DOHH2 (cell line): Measurements from ENCODE around the gene F10.
"Not testable (repeated sequence)": the region's sequence is repeated elsewhere in the genome, so short reads cannot be mapped to it uniquely, and the experiment has no call there.

Experiments used
- H3F3A ChIP-seq: fragments of 200-600 bp; sonication (generic), shearing (Covaris generic); 2 replicates; pipeline ENCODE4 v1.6.0; 2016; ENCODE audit warnings: antibody characterized with exemption, mild to moderate bottlenecking; ENCODE audit not compliant: control insufficient read depth, insufficient read depth
- H3K27ac ChIP-seq: fragments of 200-600 bp; sonication (generic); 2 replicates; pipeline ENCODE4 v1.5.1; 2014; ENCODE audit warnings: low read depth, mild to moderate bottlenecking, low read length, moderate library complexity
- H3K27me3 ChIP-seq: fragments of 200-600 bp; sonication (generic); 2 replicates; pipeline ENCODE4 v1.6.1; 2014; ENCODE audit warnings: mild to moderate bottlenecking, low read length, mixed read lengths; ENCODE audit not compliant: control insufficient read depth
- H3K36me3 ChIP-seq: fragments of 200-600 bp; sonication (generic); 2 replicates; pipeline ENCODE4 v1.6.1; 2014; ENCODE audit warnings: mild to moderate bottlenecking, low read length, moderate library complexity, mixed read lengths; ENCODE audit not compliant: control insufficient read depth
- H3K4me1 ChIP-seq: fragments of 200-600 bp; sonication (generic); 2 replicates; pipeline ENCODE4 v1.6.1; 2014; ENCODE audit warnings: mild to moderate bottlenecking, low read length, mixed read lengths; ENCODE audit not compliant: control insufficient read depth
- H3K4me2 ChIP-seq: fragments of 200-600 bp; sonication (generic); 2 replicates; pipeline ENCODE4 v1.6.0; 2014; ENCODE audit warnings: mild to moderate bottlenecking, low read length, moderate library complexity
- H3K4me3 ChIP-seq: fragments of 200-600 bp; sonication (generic); 2 replicates; pipeline ENCODE4 v1.5.1; 2014; ENCODE audit warnings: mild to moderate bottlenecking, low read length, mixed read lengths
- H3K79me2 ChIP-seq: fragments of 200-600 bp; sonication (generic); 2 replicates; pipeline ENCODE4 v1.6.1; 2014; ENCODE audit warnings: mild to moderate bottlenecking, low read length, mixed read lengths; ENCODE audit not compliant: control insufficient read depth
- H3K9me2 ChIP-seq: fragments of 200-600 bp; sonication (generic); replicated peaks from 2 replicates; pipeline ENCODE4 v1.6.1; 2014; ENCODE audit warnings: mild to moderate bottlenecking, low read length, mixed read lengths; ENCODE audit not compliant: control insufficient read depth
- H3K9me3 ChIP-seq: fragments of 200-600 bp; sonication (generic); 2 replicates; pipeline ENCODE4 v1.6.1; 2014; ENCODE audit warnings: antibody characterized with exemption, low read length, mixed read lengths; ENCODE audit not compliant: control insufficient read depth, insufficient read depth
- H4K20me1 ChIP-seq: fragments of 200-600 bp; sonication (generic); 2 replicates; pipeline ENCODE4 v1.6.0; 2014; ENCODE audit warnings: low read depth, mild to moderate bottlenecking, antibody characterized with exemption, low read length, moderate library complexity; ENCODE audit not compliant: control insufficient read depth, insufficient read depth
- CTCF ChIP-seq: fragments of 200-600 bp; sonication (generic); IDR thresholded peaks from one replicate; pipeline ENCODE4 v1.5.1; 2014; ENCODE audit warnings: antibody characterized with exemption, mild to moderate bottlenecking, low read depth, low read length; ENCODE audit not compliant: poor library complexity, severe bottlenecking
- EZH2phosphoT487 ChIP-seq: fragments of 200-600 bp; sonication (generic); IDR thresholded peaks from 2 replicates; pipeline ENCODE4 v1.6.1; 2017; ENCODE audit warnings: borderline replicate concordance, mild to moderate bottlenecking, antibody characterized with exemption, low read length, moderate library complexity, mixed read lengths

F10 gene

GRCh38 chr13:113105032-113105920, 17.3 kb upstream of the F10 start, which contains the start of gene F7:
F7 (plus strand) TSS chr13:113105791; CDS start chr13:113105842, 51 bp downstream.
- Histone ChIP-seq H4K20me1 (no peaks in the 10 kb centered on the region), H3K79me2 (no peaks in the 10 kb centered on the region), H3F3A (no peaks in the 10 kb centered on the region), H3K9me2 (no peaks in the 10 kb centered on the region), H3K27ac (no peak within 1 kb of the TSS), H3K4me3 (no peak within 1 kb of the TSS), H3K4me1 (no peaks in the 10 kb centered on the region), H3K9me3 (peaks cover 7% of the 10 kb centered on the region; the same call in 1 of the 2 replicates), H3K36me3 (no peaks in the 10 kb centered on the region), H3K4me2 (no peak within 1 kb of the TSS), H3K27me3 (no peaks in the 10 kb centered on the region)
- TF ChIP-seq EZH2phosphoT487 = no peak
- no peak for TF ChIP-seq CTCF

- no peak overlapping the region for H3K4me2 ChIP-seq
- no peak overlapping the region for H3K4me3 ChIP-seq
- H3K9me3 ChIP-seq = peaks cover 7% of the 10 kb centered on the region; the same call in 1 of the 2 replicates
- H3K4me1 ChIP-seq = no peaks in the 10 kb centered on the region
- H3K79me2 ChIP-seq = no peaks in the 10 kb centered on the region
- TF ChIP-seq CTCF (no peak), EZH2phosphoT487 (no peak)
- no peaks in the 10 kb centered on the region for H3K27me3 ChIP-seq
- H3K27ac ChIP-seq = no peak overlapping the region
- no peaks in the 10 kb centered on the region for H3K36me3 ChIP-seq
- no peaks in the 10 kb centered on the region for H4K20me1 ChIP-seq
- H3F3A ChIP-seq = no peaks in the 10 kb centered on the region
- no peaks in the 10 kb centered on the region for H3K9me2 ChIP-seq
Observed at GRCh38 chr13:113105921-113106452, 16.6 kb upstream of the F10 start.

GRCh38 chr13:113106711-113107351, 15.8 kb upstream of the F10 start:
- TF ChIP-seq EZH2phosphoT487 = no peak
- TF ChIP-seq CTCF = no peak
- Histone ChIP-seq H3K9me2 (no peaks in the 10 kb centered on the region), H3K79me2 (no peaks in the 10 kb centered on the region), H3K36me3 (no peaks in the 10 kb centered on the region), H3K27me3 (no peaks in the 10 kb centered on the region), H3K4me1 (no peaks in the 10 kb centered on the region), H3K4me3 (no peak overlapping the region), H3K4me2 (no peak overlapping the region), H3F3A (no peaks in the 10 kb centered on the region), H3K27ac (no peak overlapping the region), H3K9me3 (peaks cover 7% of the 10 kb centered on the region; the same call in 1 of the 2 replicates), H4K20me1 (no peaks in the 10 kb centered on the region)

GRCh38 chr13:113108521-113108920, 14.1 kb upstream of the F10 start:
- not testable (repeated sequence) for H3K27me3 ChIP-seq, H3K4me2 ChIP-seq, H3K79me2 ChIP-seq, H3K9me3 ChIP-seq, H4K20me1 ChIP-seq, H3K4me1 ChIP-seq, H3F3A ChIP-seq, H3K36me3 ChIP-seq, H3K4me3 ChIP-seq, H3K9me2 ChIP-seq, H3K27ac ChIP-seq
